Stimulated activated CD8-positive, alpha-beta memory T cell treated with anti-CD3 and anti-CD28 coated beads, Interleukin-7, amount 100 ng/mL, for 4 hours (primary cell): ENCODE data around the gene MRRF.

Experiments
- DNase-seq, 2 donors: peaks; one replicate each; pipeline ENCODE4 v3.0.0-alpha.2; 2020; ENCODE audit warnings: low read depth in 2 of 2

The MRRF gene

DNA sequence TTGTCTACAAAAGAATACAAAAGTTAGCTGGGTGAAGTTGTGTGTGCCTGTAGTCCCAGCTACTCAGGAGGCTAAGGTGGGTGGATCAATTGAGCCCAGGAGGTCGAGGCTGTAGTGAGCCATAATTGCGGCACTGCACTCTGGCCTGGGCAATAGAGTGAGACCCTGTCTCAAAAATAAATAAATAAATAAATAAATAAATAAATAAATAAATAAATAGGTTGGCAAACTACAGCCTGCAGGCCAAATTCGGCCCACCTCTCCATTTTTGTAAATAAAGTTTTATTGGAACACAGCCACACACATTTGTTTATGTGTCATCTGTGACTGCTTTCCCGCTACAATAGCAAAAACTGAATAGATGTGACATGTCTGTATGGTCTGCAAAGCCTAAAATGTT is 115.6 kb downstream of the MRRF start:
- DNase-seq: no peak
